Jurkat, Clone E6-1 (cell line): ENCODE results near the gene PTCD3. TPM values are rescaled to one million over a fixed set of nuclear protein-coding genes. Genes with fewer than 3 reads are reported as not detected.

Experiments used
- DNase-seq: peaks from one replicate; pipeline ENCODE4 v3.0.0-alpha.2; 2011; ENCODE audit warnings: low read depth, low spot score
- H3K4me3 ChIP-seq: 2 replicates; pipeline ENCODE4 v1.5.1; 2011; ENCODE audit warnings: mild to moderate bottlenecking, low read length, control low read depth, moderate library complexity
- polyA plus RNA-seq: library from polyadenylated mRNA; unstranded; fragments of >200 nt; gene quantifications from one replicate; pipeline ENCODE4 v1.2.1, GENCODE V29; 2012; ENCODE audit warnings: missing spikeins; ENCODE audit not compliant: insufficient read length, insufficient read depth

PTCD3 gene
- polyA plus RNA-seq: 141 TPM

DNA sequence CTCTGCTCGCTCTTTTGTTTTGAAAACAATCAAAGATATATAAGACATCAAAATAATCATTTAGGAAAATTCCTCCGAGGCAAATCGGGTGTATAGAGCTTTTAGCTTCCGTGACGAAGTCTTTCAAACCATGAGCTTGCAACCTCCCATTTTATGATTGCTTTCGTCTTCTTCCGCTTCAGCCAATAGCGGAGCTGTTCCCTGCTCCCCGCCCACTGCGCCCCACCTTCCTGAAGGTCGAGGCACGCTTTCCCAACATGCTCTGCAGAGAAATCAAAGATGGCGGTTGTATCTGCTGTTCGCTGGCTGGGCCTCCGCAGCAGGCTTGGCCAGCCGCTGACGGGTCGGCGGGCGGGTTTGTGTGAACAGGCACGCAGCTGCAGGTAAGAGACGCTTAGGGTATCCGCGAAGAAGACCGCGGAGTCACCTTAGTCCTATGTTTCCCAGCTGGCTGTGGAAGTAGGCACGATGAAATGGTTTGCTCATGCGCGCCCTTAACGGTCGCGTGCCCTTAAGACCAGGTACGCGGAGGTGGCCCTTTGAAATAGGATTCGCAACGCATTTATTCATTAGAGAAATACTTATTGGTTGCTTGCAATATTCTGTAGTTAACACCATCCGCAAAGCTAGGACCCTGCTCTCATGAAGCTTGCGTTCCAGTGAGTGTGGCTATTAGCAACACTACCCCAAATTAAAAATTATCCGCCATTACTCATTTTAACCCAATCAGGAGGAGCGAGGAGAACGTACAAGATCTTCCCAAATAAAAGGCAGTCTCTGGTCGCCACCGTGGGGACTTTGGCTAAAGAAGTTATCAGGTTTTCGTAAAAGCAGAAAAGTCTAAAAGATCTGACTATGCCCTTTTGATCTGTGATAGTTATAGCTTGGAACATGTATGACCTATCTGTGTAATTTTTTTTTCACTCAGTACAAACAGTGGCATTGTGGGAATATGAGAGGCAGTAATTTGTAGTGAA, at the start of gene PTCD3:
Gene PTCD3, plus strand, starts transcription at position 267 of the 977 bp plus-strand sequence. Its CDS starts 13 bp downstream, at position 280.
- peak within 1 kb of the TSS; percentile 73 for H3K4me3 ChIP-seq
- peak; percentile 93 for DNase-seq

DNA sequence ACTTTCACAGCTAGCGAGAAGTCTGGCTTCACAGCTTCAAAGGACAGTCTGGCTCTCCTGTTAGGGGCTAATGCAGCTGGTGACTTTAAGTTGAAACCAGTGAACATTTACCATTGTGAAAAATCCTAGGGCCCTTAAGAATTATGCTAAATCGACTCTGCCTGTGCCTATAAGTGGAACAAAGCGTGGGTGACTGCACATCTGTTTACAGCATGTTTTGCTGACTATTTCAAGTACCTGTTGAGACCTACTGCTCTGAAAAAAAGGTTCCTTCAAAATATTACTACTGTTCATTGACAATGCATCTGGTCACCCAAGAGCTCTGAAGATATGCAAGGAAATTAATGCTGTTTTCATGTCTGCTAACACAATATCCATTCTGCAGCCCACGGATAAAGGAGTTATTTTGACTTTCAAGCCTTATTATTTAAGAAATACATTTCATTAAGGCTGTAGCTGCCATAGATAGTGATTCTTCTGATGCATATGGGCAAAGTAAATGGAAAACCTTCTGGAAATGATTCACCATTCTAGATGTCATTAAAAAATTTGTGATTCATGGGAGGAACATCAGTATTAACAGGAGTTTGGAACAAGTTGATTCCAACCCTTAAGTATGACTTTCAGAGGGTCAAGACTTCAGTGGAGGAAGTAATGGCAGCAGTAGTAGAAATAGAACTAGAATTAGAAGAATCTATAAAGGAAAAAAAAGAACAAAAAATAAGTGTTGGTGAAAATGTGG, 49.3 kb upstream of the PTCD3 start:
- DNase-seq: no peak
- no peak overlapping the region for H3K4me3 ChIP-seq

DNA sequence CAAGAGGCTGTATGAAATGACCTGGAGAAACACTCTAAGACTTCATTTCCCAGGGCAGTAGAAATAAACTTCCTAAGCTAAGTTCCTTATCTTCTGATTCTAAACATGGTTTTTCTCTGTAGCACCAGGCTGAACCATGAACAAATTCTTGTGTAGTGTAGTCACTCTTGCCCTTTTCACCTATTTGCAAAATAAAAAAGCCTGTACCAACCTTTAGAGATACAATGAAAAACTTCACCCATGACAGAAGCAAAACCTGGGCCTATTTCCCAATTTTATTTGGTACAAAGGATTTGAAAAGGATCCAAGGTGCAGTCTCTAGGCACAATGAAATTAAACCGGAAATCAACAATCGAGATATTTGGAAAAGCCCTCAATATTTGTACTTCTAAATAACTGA, 44.0 kb upstream of the PTCD3 start:
- no peak overlapping the region for H3K4me3 ChIP-seq
- no peak for DNase-seq

GRCh38 chr2:86064006-86064405, 42.0 kb upstream of the PTCD3 start:
- no peak overlapping the region for H3K4me3 ChIP-seq
- DNase-seq: no peak

GRCh38 chr2:86065512-86065911, 40.5 kb upstream of the PTCD3 start:
- DNase-seq: no peak
- H3K4me3 ChIP-seq: no peak overlapping the region

DNA sequence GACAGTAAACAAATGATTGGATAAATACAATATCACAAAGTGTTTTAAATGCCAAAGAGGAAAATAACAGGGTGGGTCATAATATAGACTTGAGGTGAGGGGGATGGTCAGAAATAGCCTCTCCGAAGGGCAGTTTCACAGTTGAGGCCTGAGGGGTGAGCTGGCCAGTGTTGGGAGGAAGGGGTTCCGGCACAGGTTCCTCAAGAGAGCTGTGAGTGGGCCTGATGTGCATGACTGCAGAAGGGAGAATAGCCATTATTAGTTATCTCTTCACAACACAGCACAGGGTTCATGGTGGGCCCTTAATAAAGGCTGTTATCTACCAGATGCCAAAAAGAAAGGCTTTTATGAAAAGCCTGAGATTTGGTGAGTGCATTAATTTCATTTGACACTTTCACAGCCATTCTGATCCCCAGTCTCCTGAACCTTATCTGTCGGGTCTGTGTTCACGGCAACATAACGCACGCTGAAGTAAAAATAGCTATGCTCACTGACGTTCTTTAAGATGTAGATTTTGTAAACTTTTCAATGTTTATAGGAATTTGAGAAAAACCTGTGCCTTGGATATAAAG, 39.9 kb upstream of the PTCD3 start:
- no peak for DNase-seq
- no peak overlapping the region for H3K4me3 ChIP-seq

DNA sequence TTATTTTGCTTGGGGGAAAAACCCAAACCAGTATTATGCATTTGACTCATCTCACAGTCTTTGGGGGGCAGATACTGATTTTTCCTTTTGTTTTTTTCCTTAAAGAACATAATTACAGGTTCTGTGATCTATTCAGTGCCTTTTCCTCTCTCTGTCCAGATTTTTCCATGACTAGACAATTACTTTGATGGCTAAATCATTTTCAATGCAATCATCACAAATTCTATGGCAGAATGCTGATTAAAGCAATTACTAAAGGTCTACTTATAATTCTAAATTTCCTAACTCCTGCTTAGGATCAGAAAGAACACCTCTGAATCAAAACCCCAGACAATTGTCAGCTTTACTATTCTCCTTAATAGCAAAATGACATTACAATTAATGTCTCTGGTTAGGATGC, 39.1 kb upstream of the PTCD3 start:
- no peak for DNase-seq
- no peak overlapping the region for H3K4me3 ChIP-seq

DNA sequence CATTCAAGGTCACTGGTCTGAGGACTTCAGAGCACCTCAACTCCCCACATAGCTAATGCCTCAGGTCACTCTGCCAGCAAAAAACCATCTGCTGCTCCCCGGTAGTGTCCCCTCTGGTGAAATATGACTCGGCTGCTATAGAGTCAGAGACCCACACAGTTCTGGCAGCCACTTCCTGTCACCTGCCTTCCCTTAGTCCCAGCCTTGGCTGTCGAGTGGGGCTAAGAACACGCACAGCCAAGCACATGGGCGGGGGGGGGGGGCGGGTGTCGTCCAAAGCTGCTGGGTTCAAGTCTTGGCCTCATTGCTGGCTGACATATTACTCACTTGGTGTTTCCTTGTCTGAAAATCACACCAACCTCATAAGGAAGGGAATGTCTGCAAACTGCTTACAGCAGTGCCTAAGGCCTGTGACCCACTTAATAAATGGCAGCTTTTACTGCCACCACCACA, 37.9 kb upstream of the PTCD3 start:
- DNase-seq: peak; percentile 77
- H3K4me3 ChIP-seq: no peak overlapping the region

DNA sequence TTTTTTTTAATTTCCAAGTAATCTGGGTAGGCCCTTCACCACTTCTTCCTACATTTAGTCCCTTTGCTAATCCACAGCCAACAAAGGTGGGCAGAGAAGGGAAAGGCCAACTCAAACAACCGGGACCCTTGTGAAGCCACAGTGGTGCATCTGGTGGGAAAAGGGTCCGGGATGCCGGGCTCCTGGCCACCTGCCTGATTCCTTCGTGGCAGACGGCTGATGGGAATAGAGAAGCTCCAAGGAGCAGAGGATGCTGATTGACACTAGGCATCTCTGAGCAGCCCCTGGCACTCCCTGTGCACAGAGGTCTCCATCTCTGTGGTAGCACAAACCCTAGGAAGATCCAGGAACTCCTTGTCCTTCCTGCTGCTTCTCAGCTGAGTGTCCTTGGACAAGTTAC, 37.4 kb upstream of the PTCD3 start:
- no peak for DNase-seq
- no peak overlapping the region for H3K4me3 ChIP-seq

GRCh38 chr2:86069091-86069685, 36.8 kb upstream of the PTCD3 start:
- no peak for DNase-seq
- no peak overlapping the region for H3K4me3 ChIP-seq

DNA sequence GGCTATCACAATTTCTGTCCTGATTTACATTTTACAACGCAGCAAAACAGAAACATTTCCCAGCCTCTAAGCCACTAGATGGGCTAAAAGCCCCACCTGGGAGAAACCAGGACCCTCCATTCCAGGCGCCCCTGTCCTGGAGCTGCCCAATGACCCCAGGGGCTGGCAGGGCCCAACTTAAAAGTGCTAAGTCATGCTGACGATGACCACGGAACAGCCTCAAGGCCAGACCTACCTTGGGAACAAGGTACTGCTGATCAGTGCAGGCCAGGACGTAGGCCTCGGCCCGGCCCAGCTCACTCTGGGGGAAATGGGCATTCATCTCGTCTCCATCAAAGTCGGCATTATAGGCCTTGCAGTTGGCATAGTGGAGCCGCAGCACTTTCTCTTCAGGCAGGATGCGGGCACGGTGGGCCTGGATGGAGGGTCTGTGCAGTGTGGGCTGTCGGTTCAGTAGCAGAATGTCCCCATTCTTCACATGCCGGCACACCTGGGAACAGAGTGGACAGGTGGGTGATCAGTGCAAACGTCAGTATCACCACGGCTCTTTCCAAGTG, 36.2 kb upstream of the PTCD3 start:
- no peak for DNase-seq
- H3K4me3 ChIP-seq: no peak overlapping the region

GRCh38 chr2:86070868-86071267, 35.2 kb upstream of the PTCD3 start:
- no peak for DNase-seq
- no peak overlapping the region for H3K4me3 ChIP-seq

DNA sequence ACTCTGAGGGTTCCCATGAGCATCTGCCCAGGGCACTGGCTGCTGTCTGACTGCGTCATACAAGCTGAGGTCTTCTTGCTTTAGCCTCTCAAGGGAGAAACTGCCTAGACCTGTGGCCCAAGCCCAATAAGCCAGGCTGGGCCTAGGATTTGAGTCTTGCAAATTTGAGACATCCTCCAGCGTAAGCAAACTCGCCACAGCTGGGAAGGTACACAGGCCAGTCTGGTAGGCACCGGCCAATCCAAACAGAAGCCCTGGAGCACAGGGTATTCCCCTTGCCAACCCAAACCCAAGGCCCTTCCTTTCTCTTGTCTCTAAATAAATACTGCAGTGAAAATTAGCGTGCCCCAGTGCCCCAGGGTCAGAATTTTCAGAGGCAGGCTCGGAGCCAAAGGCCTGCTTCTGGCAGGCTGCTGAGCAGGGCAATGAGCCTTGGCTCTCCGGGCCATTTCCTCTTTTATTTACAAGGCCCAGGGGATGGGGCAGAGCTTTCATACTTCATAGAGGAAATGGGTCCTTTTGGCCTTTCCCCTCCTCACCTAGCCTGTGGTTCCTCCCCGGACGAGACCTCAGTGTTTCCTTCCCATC, 33.7 kb upstream of the PTCD3 start:
- DNase-seq: no peak
- no peak overlapping the region for H3K4me3 ChIP-seq

- DNase-seq: no peak
- H3K4me3 ChIP-seq: no peak overlapping the region
Measured at GRCh38 chr2:86073225-86073624, 32.8 kb upstream of the PTCD3 start.

DNA sequence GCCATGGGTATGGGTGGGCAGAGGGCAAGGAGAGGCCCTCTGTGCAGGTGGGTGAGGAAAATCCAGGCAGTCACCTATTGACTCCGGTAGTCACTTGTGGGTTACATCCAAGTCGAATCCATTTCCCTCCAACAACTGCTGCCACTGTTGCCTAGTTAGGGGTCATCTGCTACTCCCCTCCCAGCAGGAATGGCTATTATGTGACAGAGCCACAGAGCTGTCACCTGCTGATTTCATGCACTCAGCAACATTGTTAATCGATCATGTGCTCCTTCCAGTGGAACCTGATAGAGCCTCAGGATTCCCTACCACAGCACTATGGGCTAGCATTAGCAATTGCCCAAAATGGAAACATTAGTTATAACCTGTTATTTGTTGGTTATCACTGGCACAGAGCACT, 31.8 kb upstream of the PTCD3 start:
- no peak overlapping the region for H3K4me3 ChIP-seq
- DNase-seq: no peak

DNA sequence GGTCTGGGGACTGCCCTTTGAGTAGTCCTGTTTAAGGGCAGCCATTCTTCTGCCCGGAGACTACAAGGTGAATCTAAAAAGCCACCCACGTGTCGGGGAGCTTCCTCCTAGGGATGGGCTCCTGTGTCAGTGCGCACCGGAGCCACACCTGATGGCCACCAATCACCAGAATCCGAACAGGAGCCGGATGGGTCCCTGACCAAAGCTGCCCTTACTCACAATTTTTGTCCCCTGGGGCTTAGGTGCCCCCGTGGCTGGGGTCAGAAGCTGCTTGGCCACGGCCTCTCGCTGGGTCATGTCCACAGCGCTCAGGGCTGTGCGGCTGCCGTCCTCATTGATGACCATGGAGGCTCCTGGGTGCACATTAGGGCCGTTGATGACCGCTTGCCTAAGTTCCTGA, 31.2 kb upstream of the PTCD3 start:
- no peak overlapping the region for H3K4me3 ChIP-seq

DNA sequence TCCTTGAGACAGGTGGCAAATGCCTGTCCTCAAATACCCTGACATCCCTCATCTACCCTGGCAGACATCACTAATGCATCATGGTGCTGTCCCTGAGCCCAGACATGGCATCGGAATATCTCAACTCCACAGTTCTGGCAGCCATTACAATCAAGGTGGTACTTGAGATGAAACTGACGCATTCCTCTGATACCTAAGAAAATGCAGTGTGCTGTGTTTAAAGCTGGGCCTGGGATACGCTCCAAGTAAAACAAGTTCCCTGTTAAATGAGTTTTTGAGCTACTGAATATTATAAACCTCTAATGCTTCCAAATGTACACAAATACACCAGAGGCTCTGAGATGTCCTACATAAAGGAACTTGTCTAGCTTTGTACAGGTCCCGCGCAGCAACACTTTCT, 30.1 kb upstream of the PTCD3 start:
- H3K4me3 ChIP-seq: no peak overlapping the region

More for the DNA sequence above, 31.2 kb upstream of the PTCD3 start:
- no peak for DNase-seq

DNA sequence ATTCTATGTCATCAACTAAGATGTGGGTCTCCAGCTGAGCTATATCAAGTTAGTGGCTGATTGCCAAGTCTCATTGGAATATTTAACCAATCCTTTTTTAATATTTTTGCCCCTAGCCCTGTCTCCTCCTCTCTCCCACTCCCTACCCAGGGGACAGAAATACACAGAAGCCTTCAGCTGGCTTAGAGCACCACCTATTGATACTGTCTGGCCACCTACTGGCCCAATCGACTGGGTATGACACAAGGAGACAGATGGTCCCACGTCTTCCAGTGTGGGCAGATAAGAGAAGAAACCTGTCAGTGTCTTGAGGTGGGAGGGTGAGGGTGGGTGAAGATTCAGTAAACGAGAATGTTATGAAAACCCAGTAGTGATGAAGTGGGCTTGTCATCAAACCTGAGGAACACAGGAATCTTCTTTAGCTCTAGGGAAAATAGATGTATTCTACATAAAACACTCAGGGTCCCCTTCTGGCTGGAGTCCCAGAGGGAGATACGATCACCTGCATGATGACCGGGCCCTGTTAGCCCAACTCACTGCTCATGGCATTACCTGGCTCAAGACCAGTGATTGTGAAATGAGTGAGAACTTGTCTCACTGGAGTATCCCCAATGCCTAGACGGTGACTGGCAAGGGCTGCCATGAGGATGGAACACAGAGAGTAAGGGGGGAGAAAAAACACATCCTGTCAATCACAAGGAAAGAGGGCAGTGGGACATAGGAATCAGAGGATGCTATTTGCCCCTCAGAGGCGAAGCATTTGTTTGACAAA, 27.1 kb upstream of the PTCD3 start:
- peak; percentile 9 for DNase-seq
- H3K4me3 ChIP-seq: no peak overlapping the region

More for the DNA sequence above, 30.1 kb upstream of the PTCD3 start:
- no peak for DNase-seq
